ENCODE measurements around the gene A2ML1.
"Not testable (repeated sequence)": the region's sequence is repeated elsewhere in the genome, so short reads cannot be mapped to it uniquely, and the experiment has no call there.

The A2ML1 gene

DNA sequence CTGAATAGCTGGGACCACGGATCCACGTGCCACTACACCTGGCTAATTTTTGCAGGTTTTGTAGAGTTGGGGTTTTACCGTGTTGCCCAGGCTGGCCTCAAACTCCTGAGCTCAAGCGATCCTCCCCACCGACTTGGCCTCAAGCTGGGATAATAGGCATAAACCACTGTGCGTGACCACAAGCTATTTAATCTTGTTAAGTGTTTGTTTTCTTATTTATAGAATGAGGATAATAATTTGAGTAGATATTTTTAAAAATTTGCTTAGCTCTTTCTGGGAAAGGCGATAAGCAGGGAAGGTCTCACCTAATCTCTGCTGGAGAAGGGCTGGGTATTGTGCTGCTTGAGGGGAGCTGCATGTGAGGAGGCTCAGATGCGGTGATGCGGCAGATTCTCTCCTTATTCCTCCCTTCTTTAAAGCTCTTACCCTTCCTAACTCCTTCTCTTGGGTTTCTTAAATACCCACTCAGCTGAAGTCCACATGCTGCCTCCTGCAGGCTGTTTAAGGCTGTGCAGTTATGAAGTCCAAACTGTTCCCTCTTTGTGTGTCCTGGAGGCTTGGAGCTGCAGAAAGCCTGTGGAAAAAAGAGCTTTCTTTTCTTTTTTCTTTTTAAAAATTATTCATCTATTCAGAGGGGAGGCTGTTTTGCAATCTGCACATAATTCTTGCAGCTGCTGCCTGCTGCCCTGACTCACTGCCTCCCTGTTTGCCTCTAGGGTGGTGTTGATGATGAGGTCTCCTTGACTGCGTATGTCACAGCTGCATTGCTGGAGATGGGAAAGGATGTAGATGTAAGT lies 37.9 kb downstream of the A2ML1 start:
- no peak for DNase-seq

DNA sequence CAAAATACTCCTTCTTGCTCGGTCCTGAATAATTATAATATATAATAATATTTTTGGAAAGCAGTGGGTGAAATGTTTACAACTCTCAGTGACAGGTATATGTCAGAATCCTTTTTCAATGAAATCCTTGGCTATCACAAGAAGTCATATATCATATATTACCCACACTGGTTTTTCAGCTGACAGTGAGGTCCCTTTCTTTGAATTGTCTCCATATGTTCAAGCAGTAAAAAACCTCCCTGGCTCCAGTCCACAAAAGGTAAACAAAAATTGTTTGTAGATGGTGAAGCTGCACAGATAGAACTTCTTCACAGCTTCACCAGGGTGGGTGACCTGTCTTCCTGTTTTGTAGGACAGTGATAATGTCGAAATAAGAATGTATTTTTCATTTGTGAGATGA lies 44.0 kb downstream of the A2ML1 start:
- DNase-seq = no peak

DNA sequence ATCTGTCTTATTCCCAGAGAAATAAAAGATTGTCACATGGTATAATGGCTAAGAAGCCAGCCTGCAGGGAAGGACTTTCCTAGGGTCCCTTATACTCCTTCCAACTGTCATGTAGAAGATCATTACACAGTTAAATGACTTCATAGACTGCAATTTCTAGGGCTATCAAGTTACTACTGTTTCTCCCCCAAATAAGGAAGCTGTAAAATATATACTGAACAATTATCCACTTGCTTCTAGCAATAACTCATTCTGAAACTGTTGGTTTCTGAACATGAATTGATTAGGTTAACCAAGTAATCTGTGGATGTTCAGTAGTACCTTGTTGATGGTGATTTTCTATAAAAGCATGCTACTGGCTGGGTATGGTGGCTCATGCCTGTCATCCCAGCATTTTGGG lies 44.6 kb downstream of the A2ML1 start:
- no peak for DNase-seq

DNA sequence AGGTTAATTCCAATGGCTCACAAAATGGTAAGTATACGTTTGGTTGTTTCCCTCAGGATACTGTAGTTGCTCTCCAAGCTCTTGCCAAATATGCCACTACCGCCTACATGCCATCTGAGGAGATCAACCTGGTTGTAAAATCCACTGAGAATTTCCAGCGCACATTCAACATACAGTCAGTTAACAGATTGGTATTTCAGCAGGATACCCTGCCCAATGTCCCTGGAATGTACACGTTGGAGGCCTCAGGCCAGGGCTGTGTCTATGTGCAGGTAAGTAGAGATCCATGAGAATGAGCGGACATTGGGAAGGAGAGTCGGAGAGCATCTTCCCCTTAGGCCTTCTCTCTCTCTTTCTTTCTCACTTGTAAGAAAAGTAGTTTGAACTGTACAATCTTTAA lies 45.4 kb downstream of the A2ML1 start:
- DNase-seq = no peak

DNA sequence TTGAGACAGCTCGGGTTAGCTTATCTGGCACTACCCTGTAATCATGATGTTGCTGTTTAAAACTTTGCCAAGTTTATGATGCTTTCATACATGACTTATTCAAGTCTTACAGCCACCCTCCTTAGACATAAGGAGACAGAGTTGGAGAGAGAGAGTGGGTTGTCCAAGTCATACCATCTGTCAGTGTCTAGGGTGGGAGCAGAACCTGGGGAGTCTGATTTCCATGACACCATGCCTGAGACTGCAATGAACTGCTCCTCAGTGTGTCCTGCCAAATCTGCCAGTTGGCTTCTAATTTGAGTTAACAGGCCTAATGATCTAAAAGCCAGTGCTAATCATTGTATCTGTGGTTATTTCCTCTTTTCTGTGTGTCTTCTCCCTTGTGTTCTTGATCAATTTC lies 48.2 kb downstream of the A2ML1 start:
- DNase-seq = no peak

DNA sequence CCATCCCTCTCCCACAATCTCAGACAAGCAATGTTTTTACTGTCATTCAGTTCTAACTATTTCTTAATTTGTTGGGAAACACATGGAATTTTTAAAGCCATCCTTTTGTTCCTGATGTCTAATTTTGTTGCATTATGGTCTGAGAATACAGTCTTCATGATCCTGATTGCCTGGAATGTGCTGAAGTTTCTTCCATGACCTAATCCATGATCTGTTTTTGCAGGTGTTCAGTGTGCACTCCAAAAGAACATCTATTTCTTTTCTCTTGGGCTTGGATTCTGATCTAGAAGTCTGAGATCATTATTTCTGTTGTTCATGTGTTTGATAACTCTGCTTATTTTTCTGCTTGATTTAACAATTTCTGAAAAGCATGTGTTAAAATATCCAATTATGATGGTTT lies 48.6 kb downstream of the A2ML1 start:
- DNase-seq = no peak

DNA sequence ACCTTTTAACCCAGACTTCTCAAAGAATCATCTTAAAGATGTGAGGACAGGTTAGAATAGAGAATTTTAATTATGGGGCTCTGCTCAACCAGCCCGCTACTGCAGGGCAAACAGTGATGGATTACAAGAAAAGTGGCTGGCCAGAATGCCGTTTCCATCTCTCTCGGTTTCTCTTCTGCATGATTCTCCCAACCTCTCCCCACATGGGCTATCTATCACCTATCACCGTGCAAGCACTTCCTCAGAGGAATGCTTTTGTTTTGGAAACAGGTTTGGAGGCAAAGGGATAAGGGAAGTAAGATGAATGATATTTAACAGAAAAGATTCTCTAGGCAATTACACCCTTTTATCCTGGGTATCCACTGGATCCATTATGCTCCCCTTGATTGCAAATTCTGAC lies 54.5 kb downstream of the A2ML1 start:
- no peak for DNase-seq

DNA sequence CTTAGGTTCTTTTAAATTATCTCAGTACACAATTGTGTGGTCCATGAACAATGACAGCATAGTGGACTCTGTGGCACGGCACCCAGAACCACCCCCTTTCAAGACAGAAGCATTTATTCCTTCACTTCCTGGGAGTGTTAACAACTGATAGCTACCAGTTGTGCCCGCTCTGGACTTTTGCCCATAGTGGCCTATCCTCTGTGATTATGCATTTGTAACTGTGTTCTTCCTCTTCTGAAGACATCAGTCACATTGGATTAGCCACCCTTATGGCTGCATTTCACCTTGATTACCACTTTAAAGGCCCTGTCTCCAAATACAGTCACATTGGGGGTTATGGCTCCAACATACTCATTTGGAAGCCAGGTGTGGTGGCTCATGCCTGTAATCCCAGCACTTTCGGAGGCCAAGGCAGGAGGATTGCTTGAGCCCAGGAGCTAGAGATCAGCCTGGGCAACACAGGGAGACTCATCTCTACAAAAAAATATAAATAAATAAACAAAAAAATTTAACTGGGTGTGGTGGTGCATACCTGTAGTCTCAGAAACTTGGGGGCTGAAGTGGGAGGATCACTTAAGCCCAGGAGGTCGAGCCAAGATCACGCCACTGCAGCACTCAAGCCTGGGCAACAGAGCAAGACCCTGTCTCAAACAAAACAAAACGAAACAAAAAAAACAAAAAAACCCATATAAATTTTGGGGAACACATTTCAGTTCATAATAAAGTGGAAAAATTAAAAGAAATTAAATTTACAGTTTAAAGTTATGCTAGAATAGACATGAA lies 64.3 kb downstream of the A2ML1 start:
- no peak for DNase-seq

DNA sequence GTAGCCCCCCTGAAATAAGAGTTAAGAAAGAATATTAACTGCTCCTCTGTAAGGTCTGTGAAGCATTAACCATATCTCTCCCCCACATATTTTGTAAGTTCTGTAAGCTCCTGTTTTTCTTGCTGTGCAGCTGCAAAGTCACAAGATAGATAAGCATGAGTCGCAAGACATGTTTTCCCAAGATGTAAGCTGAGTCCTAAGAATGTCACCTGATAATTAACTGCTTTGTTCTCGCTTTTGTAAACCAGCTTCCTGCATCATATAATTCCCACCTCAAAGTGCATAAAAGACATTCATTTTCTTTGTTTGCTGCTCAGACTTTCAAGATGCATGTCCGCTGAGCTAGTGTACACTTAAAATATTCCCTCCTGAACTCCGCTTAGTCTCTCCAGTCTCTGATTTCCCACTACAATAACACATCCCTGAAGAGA lies 64.9 kb downstream of the A2ML1 start:
- DNase-seq = no peak

DNA sequence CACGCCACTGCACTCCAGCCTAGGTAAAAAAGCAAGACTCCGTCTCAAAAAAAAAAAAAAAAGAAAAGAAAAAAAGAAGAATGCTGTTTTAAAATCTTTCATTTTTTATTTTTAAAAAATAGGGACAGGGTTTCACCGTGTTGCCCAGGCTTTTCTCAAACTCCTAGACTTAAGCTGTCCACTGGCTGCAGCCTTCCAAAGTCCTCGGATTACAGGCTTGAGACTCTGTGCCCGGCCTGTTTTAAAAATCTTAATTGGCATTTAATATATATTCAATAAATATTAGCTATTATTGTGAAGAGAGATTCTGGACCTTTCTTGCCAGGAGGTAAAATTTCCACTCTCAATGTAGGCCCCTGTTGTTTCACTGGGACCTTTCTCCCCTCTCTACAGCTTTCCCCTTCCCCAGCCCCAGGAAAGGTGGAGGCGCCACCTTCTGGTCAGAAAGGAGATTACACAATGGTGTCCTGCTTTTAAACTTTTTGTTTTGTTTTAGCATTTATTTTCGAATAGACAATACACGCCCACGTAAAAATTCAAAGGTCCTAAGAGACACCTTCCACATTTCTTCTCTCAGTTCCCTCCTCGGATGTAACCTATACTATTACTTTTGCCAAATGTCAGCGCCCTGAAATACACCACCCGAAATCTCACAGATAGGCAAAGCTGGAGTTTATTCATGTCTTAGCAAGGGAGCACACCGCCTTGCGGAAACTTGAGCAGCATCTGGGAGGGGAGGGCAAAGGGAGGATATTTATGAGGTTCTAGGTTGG lies 68.1 kb downstream of the A2ML1 start:
- DNase-seq = peak; percentile 18

DNA sequence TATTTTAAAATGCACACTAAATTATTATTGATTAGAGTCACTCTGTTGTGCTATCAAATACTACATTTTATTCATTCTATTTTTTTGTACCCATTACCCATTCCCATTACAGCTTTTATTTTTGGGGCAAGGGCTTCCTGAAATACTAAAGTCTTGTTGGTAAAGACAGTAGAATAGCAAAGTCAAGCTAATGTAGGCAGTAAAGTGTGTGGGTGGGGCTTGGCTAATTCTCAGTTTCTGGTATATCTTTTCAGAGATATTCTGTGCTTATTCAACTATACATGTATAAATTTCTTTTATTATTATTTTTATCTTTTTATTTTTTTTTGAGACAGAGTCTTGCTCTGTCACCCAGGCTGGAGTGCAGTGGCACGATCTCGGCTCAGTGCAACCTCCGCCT lies 69.6 kb downstream of the A2ML1 start:
- DNase-seq = no peak

DNA sequence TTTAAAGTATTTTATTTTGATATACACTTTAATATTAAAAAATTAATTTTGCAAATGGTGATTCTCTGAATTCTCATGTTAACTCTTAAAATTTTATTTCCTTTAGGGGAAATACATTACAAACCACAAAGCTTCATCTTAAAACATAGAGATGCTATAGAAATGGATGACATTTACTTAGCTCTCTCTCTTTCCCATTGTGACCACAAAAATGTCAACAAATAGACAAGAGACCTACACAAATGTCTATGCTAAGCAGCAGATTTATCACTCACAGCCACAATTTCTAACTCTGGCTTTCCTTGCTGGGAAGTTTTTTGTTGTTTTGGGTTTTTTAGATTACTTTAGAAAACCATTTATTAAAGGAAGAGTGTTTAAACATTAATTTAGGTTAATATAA lies 72.0 kb downstream of the A2ML1 start:
- DNase-seq = no peak

DNA sequence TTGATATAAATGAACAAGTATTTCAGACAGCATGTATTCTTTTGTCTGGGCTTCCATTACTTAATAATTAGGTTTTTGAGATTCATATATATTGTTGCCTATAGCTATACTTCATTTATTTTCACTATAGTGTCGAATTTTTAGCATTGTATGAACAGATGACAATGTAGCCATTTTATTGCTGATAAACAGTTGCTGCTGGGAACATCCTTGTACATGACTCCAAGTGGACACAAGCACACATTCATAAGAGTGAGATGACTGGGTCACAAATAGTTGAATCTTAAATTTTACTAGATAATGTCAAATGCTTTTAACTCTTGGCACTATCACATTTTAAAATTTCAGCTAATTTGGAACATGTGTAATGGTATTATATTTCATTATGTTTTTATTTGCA lies 72.6 kb downstream of the A2ML1 start:
- DNase-seq = no peak

DNA sequence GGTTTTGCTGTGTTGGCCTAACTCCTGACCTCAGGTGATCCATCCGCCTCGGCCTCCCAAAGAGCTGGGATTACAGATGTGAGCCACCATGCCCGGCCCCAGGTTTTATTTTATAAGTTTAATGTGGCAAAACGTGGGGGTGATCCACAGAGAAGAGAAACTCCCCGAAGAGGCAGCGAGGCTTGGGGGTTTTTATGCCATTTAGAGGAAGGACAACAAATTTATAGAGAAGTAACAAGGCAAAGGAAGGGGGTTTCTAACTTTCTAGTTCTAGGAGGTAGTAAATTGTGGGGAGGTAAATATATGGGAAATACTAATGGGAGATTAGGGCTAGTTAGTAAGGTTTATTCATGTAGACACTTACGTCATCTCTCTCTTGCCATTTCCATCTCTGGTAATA lies 74.7 kb downstream of the A2ML1 start:
- DNase-seq = no peak

DNA sequence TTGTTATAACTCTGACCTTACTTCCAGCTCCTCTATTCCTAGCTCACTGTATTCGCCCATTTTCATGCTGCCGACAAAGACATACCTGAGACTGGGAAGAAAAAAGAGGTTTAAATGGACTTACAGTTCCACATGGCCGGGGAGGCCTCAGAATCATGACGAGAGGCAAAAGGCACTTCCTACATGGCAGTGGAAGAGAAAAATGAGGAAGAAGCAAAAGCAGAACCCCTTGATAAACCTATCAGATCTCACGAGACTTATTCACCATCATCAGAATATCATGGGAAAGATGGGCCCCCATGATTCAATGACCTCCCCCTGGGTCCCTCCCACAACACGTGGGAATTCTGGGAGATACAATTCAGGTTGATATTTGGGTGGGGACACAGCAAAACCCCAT lies 77.4 kb downstream of the A2ML1 start:
- no peak for DNase-seq

DNA sequence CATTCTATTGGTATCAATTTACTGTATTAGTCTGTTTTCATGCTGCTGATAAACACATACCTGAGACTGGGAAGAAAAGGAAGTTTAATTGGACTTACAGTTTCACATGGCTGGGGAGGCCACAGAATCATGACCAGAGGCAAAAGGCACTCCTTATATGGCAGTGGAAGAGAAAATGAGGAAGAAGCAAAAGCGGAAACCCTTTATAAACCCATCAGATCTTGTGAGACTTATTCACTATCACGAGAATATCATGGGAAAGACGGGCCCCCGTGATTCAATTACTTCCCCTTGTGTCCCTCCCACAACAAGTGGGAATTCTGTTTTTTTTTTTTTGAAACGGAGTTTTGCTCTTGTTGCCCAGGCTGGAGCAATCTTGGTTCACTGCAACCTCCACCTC lies 80.3 kb downstream of the A2ML1 start:
- not testable (repeated sequence) for DNase-seq

DNA sequence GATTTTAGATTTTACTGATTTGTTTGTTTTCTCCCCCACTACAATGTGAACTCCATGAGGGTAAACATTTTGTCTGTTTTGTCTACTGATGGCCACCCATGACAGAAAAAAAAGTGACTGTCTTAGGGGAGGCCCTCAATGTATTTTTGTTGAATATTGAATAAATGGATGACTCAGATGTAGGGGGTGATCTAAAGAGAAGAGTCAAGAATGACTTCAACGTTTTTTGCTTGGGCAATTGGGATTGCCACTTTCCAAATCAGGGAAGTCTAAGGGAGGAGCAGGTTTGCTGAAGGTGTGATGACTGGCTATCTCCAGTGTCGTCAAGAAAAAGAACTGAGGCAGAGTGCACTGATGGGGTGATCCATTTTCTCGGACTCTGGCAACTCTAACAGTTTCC lies 81.2 kb downstream of the A2ML1 start:
- no peak for DNase-seq

DNA sequence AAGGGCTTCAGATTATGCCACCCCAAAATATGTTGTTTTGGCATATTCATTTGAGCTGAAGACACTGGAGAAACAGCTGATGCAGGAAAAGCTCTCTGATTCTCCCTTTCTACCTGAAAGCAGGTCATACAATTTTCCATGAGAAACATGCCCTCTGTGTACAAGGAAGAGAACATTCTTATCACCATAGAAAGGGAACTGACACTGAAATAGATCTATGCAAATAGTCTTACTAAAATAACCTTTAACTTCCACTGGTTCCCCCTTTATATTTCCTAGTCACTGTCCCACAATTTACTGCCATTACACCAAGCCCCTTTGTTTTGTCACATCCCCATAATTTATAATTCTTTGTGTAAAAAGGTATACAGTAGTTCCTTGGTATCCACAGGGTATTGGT lies 82.2 kb downstream of the A2ML1 start:
- no peak for DNase-seq

DNA sequence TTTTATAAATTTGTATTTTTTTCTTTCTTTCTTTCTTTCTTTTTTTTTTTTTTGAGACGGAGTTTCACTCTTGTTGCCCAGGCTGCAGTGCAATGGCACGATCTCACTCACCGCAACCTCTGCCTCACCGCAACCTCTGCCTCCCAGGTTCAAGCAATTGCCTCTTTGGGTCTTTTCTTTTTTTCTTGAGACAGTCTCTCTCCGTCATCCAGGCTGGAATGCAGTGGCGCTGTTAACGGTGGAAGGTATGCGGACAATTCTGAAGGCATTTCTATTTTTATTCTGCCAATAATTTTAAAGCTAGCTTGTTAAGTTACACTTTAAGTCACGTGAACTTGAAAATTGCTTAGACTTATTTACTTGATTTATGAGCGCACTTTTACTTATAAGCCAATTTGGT lies 83.1 kb downstream of the A2ML1 start:
- DNase-seq = no peak

DNA sequence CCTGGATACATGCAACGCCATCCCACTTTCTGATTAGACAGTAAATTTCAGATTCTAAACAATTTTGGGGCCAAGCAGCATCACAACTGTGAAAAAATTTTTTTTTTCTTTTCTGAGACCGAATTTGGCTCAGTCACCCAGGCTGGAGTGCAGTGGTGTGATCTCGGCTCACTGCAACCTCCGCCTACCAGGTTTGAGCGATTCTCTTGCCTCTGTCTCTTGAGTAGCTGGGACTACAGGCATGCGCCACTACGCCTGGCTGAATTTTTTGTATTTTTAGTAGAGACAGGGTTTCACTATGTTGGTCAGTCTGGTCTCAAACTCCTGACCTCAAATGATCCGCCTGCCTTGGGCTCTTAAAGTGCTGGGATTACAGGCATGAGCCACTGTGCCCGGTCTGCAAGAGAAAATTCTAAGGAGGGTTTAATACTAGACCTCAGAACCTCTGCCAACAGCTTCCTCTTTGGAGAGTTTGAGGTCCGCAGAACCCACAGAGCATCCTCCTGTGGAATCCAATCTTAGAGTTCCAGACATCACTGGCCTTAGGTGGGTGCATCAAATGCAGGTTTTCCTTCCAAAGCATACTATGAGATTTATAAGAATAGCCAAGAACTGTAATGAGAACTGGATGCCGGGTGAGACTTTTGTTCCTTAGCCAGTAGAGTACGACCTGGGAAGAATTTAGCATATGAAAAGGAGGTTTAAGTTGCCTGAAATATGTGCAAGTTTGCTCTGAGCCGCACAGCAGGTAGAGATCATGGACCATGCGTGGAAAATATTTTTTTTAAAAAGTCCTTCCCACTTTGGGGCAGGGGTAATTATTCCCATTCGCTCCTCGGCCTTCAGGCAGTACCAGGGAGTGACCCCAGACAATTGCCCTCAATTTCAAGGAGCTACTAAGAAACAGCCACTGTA lies 84.1 kb downstream of the A2ML1 start:
- DNase-seq = no peak

DNA sequence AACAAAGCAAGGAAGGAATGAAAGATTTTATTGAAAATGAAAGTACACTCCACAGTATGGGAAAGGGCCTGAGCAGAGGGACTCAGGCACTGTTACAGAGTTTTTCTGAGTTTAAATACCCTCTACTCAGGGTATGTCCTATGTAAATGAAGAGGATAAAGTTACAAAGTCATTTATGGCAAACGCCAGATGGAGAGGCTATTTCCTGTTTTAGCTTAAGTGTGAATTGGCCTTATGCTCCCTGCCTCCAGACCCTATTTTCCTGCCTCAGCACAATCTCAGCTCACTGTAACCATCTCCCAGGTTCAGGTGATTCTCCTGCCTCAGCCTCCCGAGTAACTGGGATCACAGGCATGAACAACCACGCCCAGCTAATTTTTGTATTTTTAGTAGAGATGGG lies 85.1 kb downstream of the A2ML1 start:
- DNase-seq = no peak

DNA sequence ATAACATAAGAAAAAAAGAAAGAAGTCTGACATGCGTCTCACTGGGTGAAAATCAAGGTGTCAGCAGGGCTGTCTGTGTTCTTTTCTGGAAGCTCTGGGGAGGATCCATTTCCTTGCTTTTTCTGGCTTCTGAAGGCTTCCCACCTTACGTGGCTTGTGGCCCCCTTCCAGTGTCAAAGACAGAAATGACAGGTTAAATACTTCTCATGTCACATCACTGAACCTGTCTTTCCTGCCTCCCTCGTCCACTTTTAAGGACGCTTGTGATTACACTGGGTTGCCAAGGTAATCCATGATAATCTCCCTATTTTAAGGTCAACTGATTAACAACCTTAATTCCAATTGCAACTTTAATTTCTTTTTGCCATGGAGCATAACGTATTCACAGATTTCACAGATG lies 87.3 kb downstream of the A2ML1 start:
- no peak for DNase-seq
